Nucleus accumbens (tissue), 56 donors: ENCODE measurements around the gene C5orf58.

Experiments used
- DNase-seq, 56 donors: peaks; one replicate each; lab custom pipeline; 2025; lab: John Stamatoyannopoulos, UW

The C5orf58 gene

GRCh38 chr5:170278611-170279458, 46.0 kb downstream of the C5orf58 start:
- peak in 6 of 56 donors; percentile 5 to 35 (median 18) for DNase-seq

GRCh38 chr5:170279459-170279817, 46.7 kb downstream of the C5orf58 start:
- DNase-seq: no peak

GRCh38 chr5:170280011-170280493, 47.3 kb downstream of the C5orf58 start:
- no peak for DNase-seq

- DNase-seq: no peak
Measured at GRCh38 chr5:170283296-170283695, 50.5 kb downstream of the C5orf58 start.

DNA sequence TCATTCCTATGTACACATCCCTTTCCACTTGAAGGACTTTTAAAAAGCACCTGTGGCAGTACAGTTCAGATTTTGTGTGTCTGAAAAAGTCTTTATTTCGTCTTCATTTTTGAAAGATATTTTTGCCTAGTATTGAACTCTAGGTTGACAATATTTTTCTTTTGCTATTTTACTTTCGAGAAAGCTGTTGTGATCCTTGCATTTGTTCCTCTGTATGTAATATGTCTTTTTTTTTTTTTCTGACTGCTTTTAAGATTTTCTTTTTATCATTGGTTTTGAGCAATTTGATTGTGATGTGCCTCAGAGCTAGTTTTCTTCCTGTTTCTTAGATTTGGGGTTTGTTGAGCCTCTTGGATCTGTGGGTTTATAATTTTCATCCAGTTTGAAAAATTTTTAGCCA, 51.4 kb downstream of the C5orf58 start:
- no peak for DNase-seq

DNA sequence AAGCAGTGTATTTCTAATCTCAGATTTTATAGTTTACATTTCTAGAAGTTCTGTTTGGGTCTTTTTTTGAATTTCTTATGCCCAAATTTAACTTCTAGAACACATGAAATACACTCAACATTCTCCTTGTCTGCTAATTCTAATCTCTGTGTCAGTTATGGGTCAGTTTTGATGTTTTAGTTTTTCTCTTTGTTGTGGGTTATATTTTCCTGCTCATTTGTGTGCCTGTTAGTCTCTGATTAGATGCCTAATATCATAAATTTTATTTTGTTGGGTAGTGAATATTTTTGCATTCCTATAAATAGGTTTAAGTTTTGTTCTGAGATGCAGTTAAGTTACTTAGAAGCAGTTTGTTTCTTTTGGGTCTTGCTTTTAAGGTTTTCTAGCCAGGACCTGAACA, 52.4 kb downstream of the C5orf58 start:
- no peak for DNase-seq

- no peak for DNase-seq
Measured at GRCh38 chr5:170286386-170286925, 53.7 kb downstream of the C5orf58 start.

GRCh38 chr5:170287532-170287931, 54.7 kb downstream of the C5orf58 start:
- DNase-seq: no peak

DNA sequence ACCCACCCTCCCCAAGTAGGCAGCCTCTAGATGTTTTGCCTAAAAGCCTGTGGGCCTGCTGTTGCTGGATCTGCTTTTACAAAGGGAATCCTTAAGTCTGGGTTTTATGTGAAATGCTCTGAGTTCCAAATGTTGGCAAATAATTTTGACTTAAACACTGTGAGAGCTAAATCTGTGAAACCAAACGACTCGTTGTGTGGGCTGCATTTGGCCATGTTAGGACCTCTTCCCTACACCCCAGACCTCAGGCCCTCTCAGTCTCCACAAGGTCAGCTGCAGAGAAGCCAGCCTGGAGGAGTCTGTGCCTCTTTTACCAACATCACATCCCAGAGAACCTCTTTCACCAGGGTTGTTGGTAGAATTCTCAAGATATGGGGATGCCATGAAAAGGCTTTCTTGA, 55.4 kb downstream of the C5orf58 start:
- DNase-seq: no peak

- DNase-seq: no peak
Measured at GRCh38 chr5:170288551-170288950, 55.8 kb downstream of the C5orf58 start.

DNA sequence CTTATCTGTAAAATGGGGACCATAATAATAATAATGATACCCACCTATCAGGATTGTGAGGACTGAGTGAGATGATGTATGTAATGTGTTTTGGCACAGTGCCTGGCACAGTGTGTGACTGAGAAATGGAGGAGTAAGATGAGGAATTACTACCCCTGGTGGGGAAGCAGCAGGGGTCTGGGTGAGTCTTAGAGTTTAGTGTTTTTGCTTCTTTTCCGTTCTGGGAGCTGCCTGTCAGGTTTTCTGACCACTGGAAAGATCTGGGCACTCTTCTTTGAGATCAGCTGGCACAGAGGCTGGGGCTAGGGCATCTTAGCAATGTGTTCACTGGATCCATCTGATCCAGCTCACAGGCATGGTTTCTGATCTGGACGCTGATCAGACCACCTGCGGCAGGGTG, 56.3 kb downstream of the C5orf58 start:
- DNase-seq: no peak

- no peak for DNase-seq
Measured at GRCh38 chr5:170289764-170290163, 57.0 kb downstream of the C5orf58 start.

DNA sequence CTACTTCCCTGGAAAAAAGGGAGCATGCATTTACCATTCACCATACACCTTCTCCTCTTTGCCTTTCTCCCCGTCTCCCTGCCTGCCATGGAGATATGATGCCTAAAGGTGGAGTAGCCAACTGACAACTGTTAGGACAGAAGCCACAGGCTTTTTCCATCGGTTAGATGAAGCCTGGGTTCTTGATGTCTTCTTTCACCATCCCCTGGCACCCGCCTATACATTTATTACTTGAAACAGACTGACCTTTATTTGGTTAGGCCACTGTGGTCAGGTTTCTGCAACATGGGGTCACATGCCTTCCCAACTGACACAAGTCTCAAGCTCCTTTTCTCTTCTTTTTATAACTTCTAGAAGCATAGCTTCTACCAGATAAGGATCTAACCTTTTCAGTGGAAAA, 57.7 kb downstream of the C5orf58 start:
- DNase-seq: no peak

GRCh38 chr5:170292179-170293104, 59.7 kb downstream of the C5orf58 start:
- DNase-seq: no peak

- peak in 12 of 56 donors; percentile 7 to 46 (median 30) for DNase-seq
Measured at GRCh38 chr5:170293273-170293672, 60.5 kb downstream of the C5orf58 start.

DNA sequence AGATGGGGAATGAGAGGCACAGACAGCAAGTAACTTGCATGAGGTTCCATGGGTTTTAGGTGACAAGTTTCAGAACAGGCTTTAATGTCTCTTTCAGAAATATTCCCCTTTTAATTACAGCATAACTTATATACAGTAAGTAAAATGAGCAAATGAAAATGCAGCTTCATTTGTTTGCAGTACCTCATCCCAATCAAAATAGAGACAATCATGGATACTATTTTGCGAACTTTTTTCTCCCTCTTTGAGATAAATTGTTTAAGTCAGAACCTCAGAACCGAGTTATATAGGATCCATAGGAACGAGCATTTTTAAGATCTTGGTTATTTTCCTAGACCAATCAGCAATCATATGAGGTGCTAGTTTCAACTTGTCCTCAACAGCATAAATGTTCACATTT, 61.3 kb downstream of the C5orf58 start:
- DNase-seq: no peak

- DNase-seq: no peak
Measured at GRCh38 chr5:170294556-170294955, 61.8 kb downstream of the C5orf58 start.
